Thyroid gland (tissue), 4 donors: ENCODE data around the gene FKBP4. TPM values are rescaled to one million over a fixed set of nuclear protein-coding genes. Genes with fewer than 3 reads are reported as not detected.

Experiments used
- DNase-seq, 2 donors: peaks; one replicate each; pipeline ENCODE4 v3.0.0-alpha.2; 2019
- H3K27ac ChIP-seq, 3 donors: fragments of 200-600 bp; sonication (generic); 1 replicate in 2 of 3; 2 replicates in 1 of 3; pipeline ENCODE4 v1.5.1; 2016 to 2019; ENCODE audit warnings: mild to moderate bottlenecking in 1 of 3, moderate library complexity in 1 of 3
- H3K27me3 ChIP-seq: fragments of 200-600 bp; sonication (generic); one replicate; pipeline ENCODE4 v1.5.1; 2019
- H3K36me3 ChIP-seq, 2 donors: fragments of 200-600 bp; sonication (generic); one replicate each; pipeline ENCODE4 v1.5.1; 2016 to 2019
- H3K4me1 ChIP-seq, 2 donors: fragments of 200-600 bp; sonication (generic); one replicate each; pipeline ENCODE4 v1.5.1; 2017 to 2019
- H3K4me3 ChIP-seq, 3 donors: fragments of 200-600 bp; sonication (generic); replicated peaks in 1 of 3; 1 replicate in 2 of 3; 2 replicates in 1 of 3; pipeline ENCODE4 v1.5.1; 2016; ENCODE audit warnings: mild to moderate bottlenecking in 1 of 3
- H3K9me3 ChIP-seq: fragments of 200-600 bp; sonication (generic); one replicate; pipeline ENCODE4 v1.5.1; 2017
- POLR2A ChIP-seq, 2 donors: fragments of 450-650 bp; IDR thresholded peaks; one replicate each; pipeline ENCODE4 v1.6.1; 2017; ENCODE audit warnings: antibody characterized with exemption in 2 of 2, mild to moderate bottlenecking in 2 of 2, moderate library complexity in 1 of 2
- WGBS, 2 donors: methylation state at CpG; one replicate each; pipeline ENCODE4 v1.1.5; 2017; 5-methylcytosine and 5-hydroxymethylcytosine counted together
- intact Hi-C: fragments of 100-400 bp; cut with DNase I; formaldehyde crosslinking; loops from one replicate; pipeline ENCODE4 v1.15.1; 2023
- total RNA-seq, 4 donors: library from RNA; depleted of rRNA; stranded (reverse); fragments of >200 nt; gene quantifications; one replicate each; pipeline ENCODE4 v1.2.3, GENCODE V29; 2016
- TF ChIP-seq, protein P1 (sequence below), 6 experiments: fragments of 200-600 bp in 3 of 6; fragments of 450-650 bp in 3 of 6; sonication (generic) in 3 of 6; IDR thresholded peaks; one replicate each; pipeline ENCODE4 v1.5.1; 2016 to 2019; ENCODE audit warnings: antibody characterized with exemption in 6 of 6, mild to moderate bottlenecking in 2 of 6, inconsistent platforms in 1 of 6, moderate library complexity in 1 of 6

FKBP4 gene
- total RNA-seq, 4 donors from 2014 or later: 43.5 to 69.9 (median 47.0) TPM

DNA sequence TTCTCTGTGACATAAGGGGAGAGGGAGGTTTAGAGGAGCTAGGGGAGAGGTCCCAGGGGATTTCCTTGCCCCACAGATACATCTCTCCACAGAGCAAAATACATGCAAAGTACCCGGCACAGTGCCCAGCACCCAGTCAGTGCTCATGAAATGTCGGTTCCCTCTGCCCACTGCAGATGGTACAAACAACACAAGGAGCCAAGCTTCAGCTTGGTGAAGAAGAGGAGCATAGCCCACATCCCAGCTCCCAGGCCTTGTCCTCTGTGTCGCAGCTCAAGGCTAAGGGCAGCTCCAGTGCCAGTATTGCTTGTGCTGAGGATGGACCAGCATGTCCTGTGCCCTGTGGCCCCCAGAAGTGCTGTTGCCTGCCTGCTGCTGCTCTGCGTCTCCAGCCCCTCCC is 35.0 kb upstream of the FKBP4 start:
- Histone ChIP-seq H3K27ac (no peak overlapping the region), H3K27me3 (no peaks in the 10 kb centered on the region), H3K4me3 (no peak overlapping the region), H3K36me3 (no peaks in the 10 kb centered on the region), H3K4me1 (peaks cover 14 to 16% of the 10 kb centered on the region in 2 donors), H3K9me3 (no peaks in the 10 kb centered on the region)
- WGBS, 2 donors: 94 to 95% methylated on average over 2 to 3 of the region's 4 CpGs
- TF ChIP-seq, protein P1, sequence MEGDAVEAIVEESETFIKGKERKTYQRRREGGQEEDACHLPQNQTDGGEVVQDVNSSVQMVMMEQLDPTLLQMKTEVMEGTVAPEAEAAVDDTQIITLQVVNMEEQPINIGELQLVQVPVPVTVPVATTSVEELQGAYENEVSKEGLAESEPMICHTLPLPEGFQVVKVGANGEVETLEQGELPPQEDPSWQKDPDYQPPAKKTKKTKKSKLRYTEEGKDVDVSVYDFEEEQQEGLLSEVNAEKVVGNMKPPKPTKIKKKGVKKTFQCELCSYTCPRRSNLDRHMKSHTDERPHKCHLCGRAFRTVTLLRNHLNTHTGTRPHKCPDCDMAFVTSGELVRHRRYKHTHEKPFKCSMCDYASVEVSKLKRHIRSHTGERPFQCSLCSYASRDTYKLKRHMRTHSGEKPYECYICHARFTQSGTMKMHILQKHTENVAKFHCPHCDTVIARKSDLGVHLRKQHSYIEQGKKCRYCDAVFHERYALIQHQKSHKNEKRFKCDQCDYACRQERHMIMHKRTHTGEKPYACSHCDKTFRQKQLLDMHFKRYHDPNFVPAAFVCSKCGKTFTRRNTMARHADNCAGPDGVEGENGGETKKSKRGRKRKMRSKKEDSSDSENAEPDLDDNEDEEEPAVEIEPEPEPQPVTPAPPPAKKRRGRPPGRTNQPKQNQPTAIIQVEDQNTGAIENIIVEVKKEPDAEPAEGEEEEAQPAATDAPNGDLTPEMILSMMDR (IDR thresholded peaks at IDR 0.05): no peak
- TF ChIP-seq POLR2A (IDR thresholded peaks at IDR 0.05): no peak
- intact Hi-C loops: no loop called here
- DNase-seq: no peak

DNA sequence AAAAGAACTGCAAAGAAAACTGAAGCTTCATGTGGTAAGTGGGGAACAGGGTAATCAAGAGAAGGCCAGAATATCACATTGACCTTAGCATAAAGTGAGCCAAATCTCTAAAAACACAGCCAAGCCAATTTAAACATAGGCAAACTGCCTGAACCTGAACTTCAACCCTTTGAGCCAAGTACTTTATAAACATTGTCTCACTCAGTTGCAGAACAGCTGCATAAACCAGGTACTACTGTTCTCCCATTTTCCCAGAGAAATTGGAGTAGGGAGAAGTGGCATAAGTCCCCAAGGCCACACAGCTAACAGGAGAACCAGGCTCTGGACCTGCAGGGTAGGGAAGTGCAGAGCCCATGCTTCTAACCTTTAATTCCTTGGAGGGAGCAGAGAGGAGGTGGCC is 30.4 kb upstream of the FKBP4 start:
- Histone ChIP-seq H3K9me3 (no peaks in the 10 kb centered on the region), H3K4me3 (no peak overlapping the region), H3K27ac (peak overlapping the region in 2 of 3 donors; percentile 34 to 53), H3K27me3 (no peaks in the 10 kb centered on the region), H3K36me3 (no peaks in the 10 kb centered on the region), H3K4me1 (peaks cover 22 to 29% of the 10 kb centered on the region in 2 donors)
- intact Hi-C loops: no loop called here
- TF ChIP-seq, protein P1 (IDR thresholded peaks at IDR 0.05): no peak
- TF ChIP-seq POLR2A (IDR thresholded peaks at IDR 0.05): no peak
- DNase-seq: no peak

DNA sequence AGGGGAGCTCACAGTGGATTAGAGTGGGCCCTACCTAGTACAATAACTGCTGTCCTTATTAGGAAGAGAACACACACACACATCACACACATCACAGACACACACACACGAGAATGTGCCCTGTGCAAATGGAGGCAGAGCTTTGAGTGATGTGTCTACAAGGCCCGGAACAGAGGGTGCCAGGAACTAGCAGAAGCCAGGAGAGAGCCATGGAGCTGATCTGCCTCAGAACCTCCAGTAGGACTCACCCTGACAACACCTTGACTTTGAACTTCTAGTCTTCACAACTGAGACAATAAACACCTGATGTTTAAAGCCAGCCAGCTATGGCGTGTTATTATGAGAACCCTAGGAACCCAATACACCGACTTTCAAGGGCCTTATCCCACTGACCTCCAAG is 29.7 kb upstream of the FKBP4 start:
- no peaks in the 10 kb centered on the region for H3K36me3 ChIP-seq
- no peak overlapping the region for H3K4me3 ChIP-seq
- H3K27me3 ChIP-seq: no peaks in the 10 kb centered on the region
- 64 to 79% methylated on average over 4 of the region's 4 CpGs for WGBS, 2 donors
- peaks cover 26 to 32% of the 10 kb centered on the region in 2 donors for H3K4me1 ChIP-seq
- peak overlapping the region in 1 of 3 donors; percentile 53 for H3K27ac ChIP-seq
- intact Hi-C loops: no loop called here
- DNase-seq: no peak
- TF ChIP-seq POLR2A (IDR thresholded peaks at IDR 0.05): no peak
- TF ChIP-seq, protein P1 (IDR thresholded peaks at IDR 0.05): no peak
- no peaks in the 10 kb centered on the region for H3K9me3 ChIP-seq

GRCh38 chr12:2765608-2766007 is 29.2 kb upstream of the FKBP4 start:
- H3K36me3 ChIP-seq: no peaks in the 10 kb centered on the region
- H3K4me1 ChIP-seq: peaks cover 27 to 34% of the 10 kb centered on the region in 2 donors
- H3K4me3 ChIP-seq: no peak overlapping the region
- H3K27me3 ChIP-seq: no peaks in the 10 kb centered on the region
- 88 to 90% methylated on average over 6 of the region's 6 CpGs for WGBS, 2 donors
- intact Hi-C loops: no loop called here
- no peaks in the 10 kb centered on the region for H3K9me3 ChIP-seq
- DNase-seq: no peak
- peak overlapping the region in 1 of 3 donors; percentile 53 for H3K27ac ChIP-seq
- no peak for TF ChIP-seq POLR2A (IDR thresholded peaks at IDR 0.05)
- TF ChIP-seq, protein P1 (IDR thresholded peaks at IDR 0.05): no peak

DNA sequence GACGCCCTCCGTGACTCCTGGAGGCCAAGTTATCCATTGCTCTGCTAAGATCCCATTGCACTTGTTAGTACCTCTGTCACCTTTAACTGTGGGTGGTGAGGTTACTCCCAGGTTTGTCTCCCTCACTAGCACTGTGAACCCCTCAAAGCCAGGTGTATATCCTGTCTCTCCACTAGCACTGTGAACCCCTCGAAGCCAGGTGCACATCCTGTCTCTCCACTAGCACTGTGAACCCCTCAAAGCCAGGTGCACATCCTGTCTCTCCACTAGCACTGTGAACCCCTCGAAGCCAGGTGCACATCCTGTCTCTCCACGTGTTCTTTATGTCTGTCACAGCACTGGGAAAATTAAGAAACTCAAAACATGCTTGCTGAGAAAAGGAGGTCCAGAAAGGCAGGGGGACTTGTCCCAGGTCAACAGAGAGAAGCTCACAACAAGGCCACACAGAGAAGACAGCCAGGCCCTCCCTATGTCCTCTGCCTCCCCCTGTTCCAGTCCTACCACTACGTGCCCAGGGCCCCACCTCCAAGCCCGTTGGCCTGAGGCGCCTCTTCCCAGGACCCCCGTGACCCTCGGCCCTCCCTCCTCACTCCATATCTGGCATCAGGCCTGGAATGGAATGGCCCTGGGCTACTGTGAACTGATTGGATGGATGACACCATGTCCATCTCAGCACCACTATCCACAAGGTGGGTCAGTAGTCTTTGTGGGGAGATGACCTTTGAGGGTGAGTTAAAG is 26.4 kb upstream of the FKBP4 start:
- H3K27ac ChIP-seq: no peak overlapping the region
- H3K4me3 ChIP-seq: no peak overlapping the region
- no peaks in the 10 kb centered on the region for H3K27me3 ChIP-seq
- intact Hi-C loops: no loop called here
- H3K36me3 ChIP-seq: no peaks in the 10 kb centered on the region
- TF ChIP-seq, protein P1 (IDR thresholded peaks at IDR 0.05): no peak
- no peak for TF ChIP-seq POLR2A (IDR thresholded peaks at IDR 0.05)
- H3K4me1 ChIP-seq: peaks cover 23 to 39% of the 10 kb centered on the region in 2 donors
- WGBS, 2 donors: 74 to 84% methylated on average over 9 to 10 of the region's 10 CpGs
- no peaks in the 10 kb centered on the region for H3K9me3 ChIP-seq
- DNase-seq: no peak
